Measurements from ENCODE around the gene DCAF11. TPM values are rescaled to one million over a fixed set of nuclear protein-coding genes. Genes with fewer than 3 reads are reported as not detected.

Gene DCAF11
- total RNA-seq, 1 donor from 2014 or later: 65.0 TPM

DNA sequence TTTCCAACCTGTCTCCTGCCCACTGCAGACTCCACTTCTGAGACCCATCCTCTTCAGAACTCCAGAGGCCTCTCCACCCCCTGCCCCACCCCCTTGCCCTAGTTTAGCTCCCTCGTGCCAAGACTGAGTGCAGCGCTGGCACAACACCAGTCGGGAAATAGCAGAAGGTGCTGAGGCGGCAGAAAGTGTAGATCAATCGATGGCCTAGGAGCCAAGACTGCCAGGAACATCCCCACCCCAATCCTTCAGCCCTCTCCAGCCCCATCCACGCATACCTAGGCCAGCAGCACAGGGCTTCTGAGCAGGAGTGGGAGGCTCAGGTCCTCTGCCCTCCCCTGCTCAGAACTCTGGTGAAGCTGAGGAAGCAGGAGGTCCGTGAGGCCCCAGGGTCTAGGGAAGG is 42.1 kb upstream of the DCAF11 start:
- Mint-ChIP-seq H3K36me3 (no peaks in the 10 kb centered on the region), H3K9me3 (no peaks in the 10 kb centered on the region), H3K4me1 (ENCODE audit: unreplicated experiment) (no peaks in the 10 kb centered on the region), H3K27me3 (peaks cover 17% of the 10 kb centered on the region), H3K27ac (no peak overlapping the region), H3K4me3 (no peak overlapping the region)
- TF ChIP-seq, protein P1, sequence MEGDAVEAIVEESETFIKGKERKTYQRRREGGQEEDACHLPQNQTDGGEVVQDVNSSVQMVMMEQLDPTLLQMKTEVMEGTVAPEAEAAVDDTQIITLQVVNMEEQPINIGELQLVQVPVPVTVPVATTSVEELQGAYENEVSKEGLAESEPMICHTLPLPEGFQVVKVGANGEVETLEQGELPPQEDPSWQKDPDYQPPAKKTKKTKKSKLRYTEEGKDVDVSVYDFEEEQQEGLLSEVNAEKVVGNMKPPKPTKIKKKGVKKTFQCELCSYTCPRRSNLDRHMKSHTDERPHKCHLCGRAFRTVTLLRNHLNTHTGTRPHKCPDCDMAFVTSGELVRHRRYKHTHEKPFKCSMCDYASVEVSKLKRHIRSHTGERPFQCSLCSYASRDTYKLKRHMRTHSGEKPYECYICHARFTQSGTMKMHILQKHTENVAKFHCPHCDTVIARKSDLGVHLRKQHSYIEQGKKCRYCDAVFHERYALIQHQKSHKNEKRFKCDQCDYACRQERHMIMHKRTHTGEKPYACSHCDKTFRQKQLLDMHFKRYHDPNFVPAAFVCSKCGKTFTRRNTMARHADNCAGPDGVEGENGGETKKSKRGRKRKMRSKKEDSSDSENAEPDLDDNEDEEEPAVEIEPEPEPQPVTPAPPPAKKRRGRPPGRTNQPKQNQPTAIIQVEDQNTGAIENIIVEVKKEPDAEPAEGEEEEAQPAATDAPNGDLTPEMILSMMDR (conservative IDR thresholded peaks at IDR 0.05): no peak
- no peak for DNase-seq (ENCODE audit: extremely low spot score, unreplicated experiment)

GRCh38 chr14:24072881-24073877 is 41.4 kb upstream of the DCAF11 start:
- DNase-seq (ENCODE audit: extremely low spot score, unreplicated experiment): no peak
- Mint-ChIP-seq H3K4me1 (ENCODE audit: unreplicated experiment) (no peaks in the 10 kb centered on the region), H3K4me3 (no peak overlapping the region), H3K36me3 (no peaks in the 10 kb centered on the region), H3K27me3 (peaks cover 20% of the 10 kb centered on the region), H3K9me3 (no peaks in the 10 kb centered on the region), H3K27ac (no peak overlapping the region)
- TF ChIP-seq, protein P1 (conservative IDR thresholded peaks at IDR 0.05): no peak

DNA sequence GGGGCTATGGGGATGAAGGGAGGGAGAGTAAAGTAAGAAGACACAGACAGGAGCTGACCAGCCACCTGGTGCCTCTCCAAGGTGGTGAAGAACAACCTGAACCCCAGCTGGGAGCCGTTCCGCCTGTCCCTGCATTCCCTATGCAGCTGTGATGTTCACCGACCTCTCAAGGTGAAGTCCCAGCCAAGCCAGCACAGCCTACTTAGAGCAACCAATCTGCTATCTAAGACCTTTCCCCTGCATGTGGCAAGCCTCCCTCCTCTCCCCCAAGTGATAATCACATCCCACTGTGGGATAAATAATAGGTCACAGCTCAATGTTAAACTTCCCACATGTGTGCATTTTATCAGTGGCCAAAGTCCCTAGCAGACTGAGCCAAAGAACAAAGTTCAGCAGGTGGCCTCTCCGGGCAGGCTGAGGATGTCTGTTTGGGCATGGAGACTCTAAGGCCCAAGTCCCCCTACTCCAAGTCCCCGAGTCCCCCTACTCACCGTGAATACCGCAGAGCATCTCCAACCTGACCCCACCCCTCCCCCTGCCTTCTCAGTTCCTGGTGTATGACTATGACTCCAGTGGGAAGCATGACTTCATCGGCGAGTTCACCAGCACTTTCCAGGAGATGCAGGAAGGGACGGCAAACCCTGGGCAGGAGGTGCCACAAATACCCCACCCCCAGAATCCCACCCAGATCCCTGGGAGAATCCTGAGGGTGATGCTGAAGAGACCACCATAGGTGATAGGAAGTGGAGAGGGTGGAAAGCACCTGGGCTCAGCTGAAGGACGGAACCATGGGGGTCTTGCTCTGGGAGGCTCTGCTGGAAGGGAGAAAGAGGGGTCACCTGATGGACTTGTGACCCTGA is 39.7 kb upstream of the DCAF11 start:
- no peak overlapping the region for H3K27ac Mint-ChIP-seq
- peaks cover 3% of the 10 kb centered on the region for H3K4me1 Mint-ChIP-seq (ENCODE audit: unreplicated experiment)

DNA sequence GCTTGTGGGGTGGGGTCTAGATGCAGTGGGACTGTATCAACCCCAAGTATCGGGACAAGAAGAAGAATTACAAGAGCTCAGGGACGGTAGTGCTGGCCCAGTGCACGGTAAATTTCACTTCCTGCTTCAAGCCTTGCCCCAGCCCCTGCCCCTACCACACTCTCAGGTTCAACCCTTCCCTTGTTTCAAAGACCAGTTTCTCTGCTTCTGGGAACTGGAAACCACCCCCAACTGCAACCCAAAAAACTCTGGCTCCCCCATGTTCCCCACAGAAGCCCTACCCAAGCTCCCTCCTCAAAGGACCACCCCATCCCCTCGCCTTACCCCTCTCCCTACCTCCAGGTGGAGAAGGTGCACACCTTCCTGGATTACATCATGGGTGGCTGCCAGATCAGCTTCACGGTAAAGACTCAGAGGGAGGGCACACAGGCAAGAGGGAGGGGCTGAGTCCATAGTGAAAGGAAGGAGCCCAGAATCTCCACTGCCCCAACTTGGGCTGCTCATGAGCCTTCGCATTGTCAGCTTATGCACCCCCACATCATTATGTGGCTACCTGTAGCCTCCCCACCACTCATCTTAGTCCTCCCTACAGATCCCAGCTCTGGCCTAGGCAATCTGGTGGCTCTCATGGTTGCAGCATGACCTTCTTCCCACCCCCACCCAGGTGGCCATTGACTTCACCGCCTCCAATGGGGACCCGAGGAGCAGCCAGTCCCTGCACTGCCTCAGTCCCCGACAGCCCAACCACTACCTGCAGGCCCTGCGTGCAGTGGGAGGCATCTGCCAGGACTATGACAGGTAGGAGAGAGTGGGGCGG is 38.9 kb upstream of the DCAF11 start:
- Mint-ChIP-seq H3K27ac (no peak overlapping the region), H3K4me3 (no peak overlapping the region), H3K4me1 (ENCODE audit: unreplicated experiment) (peaks cover 12% of the 10 kb centered on the region), H3K36me3 (no peaks in the 10 kb centered on the region), H3K27me3 (peaks cover 23% of the 10 kb centered on the region), H3K9me3 (no peaks in the 10 kb centered on the region)
- DNase-seq (ENCODE audit: extremely low spot score, unreplicated experiment): no peak
- TF ChIP-seq, protein P1 (conservative IDR thresholded peaks at IDR 0.05): no peak

More for the DNA sequence above, 39.7 kb upstream of the DCAF11 start:
- TF ChIP-seq, protein P1 (conservative IDR thresholded peaks at IDR 0.05): no peak
- no peaks in the 10 kb centered on the region for H3K9me3 Mint-ChIP-seq
- no peaks in the 10 kb centered on the region for H3K36me3 Mint-ChIP-seq
- peaks cover 23% of the 10 kb centered on the region for H3K27me3 Mint-ChIP-seq
- no peak overlapping the region for H3K4me3 Mint-ChIP-seq
- no peak for DNase-seq (ENCODE audit: extremely low spot score, unreplicated experiment)

DNA sequence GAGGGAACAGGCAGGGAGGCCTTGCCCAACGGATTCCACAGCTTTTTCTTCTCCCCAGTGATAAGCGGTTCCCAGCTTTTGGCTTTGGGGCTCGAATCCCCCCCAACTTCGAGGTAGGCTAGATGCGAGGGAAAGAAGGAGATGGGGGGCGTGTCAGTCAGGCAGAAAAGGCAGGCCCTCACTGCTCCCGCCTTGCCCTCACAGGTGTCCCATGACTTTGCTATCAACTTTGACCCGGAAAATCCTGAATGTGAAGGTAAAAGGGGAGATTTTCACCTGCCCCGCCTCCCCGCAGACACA is 38.3 kb upstream of the DCAF11 start:
- Mint-ChIP-seq H3K27me3 (peaks cover 21% of the 10 kb centered on the region), H3K4me3 (no peak overlapping the region), H3K4me1 (ENCODE audit: unreplicated experiment) (peaks cover 14% of the 10 kb centered on the region), H3K27ac (no peak overlapping the region), H3K9me3 (no peaks in the 10 kb centered on the region), H3K36me3 (no peaks in the 10 kb centered on the region)
- DNase-seq (ENCODE audit: extremely low spot score, unreplicated experiment): no peak
- TF ChIP-seq, protein P1 (conservative IDR thresholded peaks at IDR 0.05): no peak
